Ishikawa (cell line): ENCODE measurements around the gene HNF1B.

ENCODE experiments used
- EP300 ChIP-seq: IDR thresholded peaks from 2 replicates; pipeline ENCODE4 v1.6.1; 2012; ENCODE audit warnings: borderline replicate concordance
- RAD21 ChIP-seq: IDR thresholded peaks from 2 replicates; pipeline ENCODE4 v1.6.1; 2012; ENCODE audit warnings: low read depth
- TAF1 ChIP-seq: IDR thresholded peaks from 2 replicates; pipeline ENCODE4 v1.6.1; 2012; ENCODE audit warnings: low read depth, mild to moderate bottlenecking
- TCF12 ChIP-seq: IDR thresholded peaks from 2 replicates; pipeline ENCODE4 v1.6.1; 2012; ENCODE audit warnings: low read depth
- ZBTB7A ChIP-seq: IDR thresholded peaks from 2 replicates; pipeline ENCODE4 v1.6.1; 2012; ENCODE audit warnings: low read depth

- TF ChIP-seq ZBTB7A (no peak), TCF12 (no peak), TAF1 (no peak), RAD21 (no peak), EP300 (no peak)
Measured at GRCh38 chr17:37696366-37696765, 48.5 kb downstream of the HNF1B start.
